HG03521 (cell line): ENCODE results near the gene CYP20A1.
"Not testable (repeated sequence)": the region's sequence is repeated elsewhere in the genome, so short reads cannot be mapped to it uniquely, and the experiment has no call there.

Experiments used
- ATAC-seq: cut with Tn5 transposase; IDR thresholded peaks from one replicate; pipeline ENCODE4 v1.9.1; 2021; ENCODE audit warnings: mild to moderate bottlenecking, moderate library complexity; ENCODE audit not compliant: unreplicated experiment

Gene CYP20A1

GRCh38 chr2:203279288-203279687 lies 40.5 kb downstream of the CYP20A1 start:
- ATAC-seq, result no peak

- ATAC-seq, result no peak
These were observed 41.7 kb downstream of the CYP20A1 start for GRCh38 chr2:203280428-203281064.

- ATAC-seq, result no peak
These were observed 43.3 kb downstream of the CYP20A1 start for GRCh38 chr2:203282101-203282500.

GRCh38 chr2:203286532-203286931 lies 47.7 kb downstream of the CYP20A1 start:
- ATAC-seq, result no peak

GRCh38 chr2:203301667-203302066 lies 62.8 kb downstream of the CYP20A1 start:
- no peak for ATAC-seq

- not testable (repeated sequence) for ATAC-seq
These were observed 63.8 kb downstream of the CYP20A1 start for GRCh38 chr2:203302586-203302985.

GRCh38 chr2:203310688-203311436 lies 72.0 kb downstream of the CYP20A1 start:
- no peak for ATAC-seq

GRCh38 chr2:203326356-203326755 lies 87.5 kb downstream of the CYP20A1 start:
- no peak for ATAC-seq

- ATAC-seq, result no peak
These were observed 88.7 kb downstream of the CYP20A1 start for GRCh38 chr2:203327582-203327900.

- ATAC-seq, result peak; percentile 59
These were observed 89.3 kb downstream of the CYP20A1 start, which contains the start of gene ABI2 for GRCh38 chr2:203327901-203328759. Gene ABI2, plus strand, starts transcription at chr2:203328394. Its CDS starts 121 bp downstream, at chr2:203328515.

GRCh38 chr2:203328760-203329540 lies 90.1 kb downstream of the CYP20A1 start:
- peak; percentile 45 for ATAC-seq

GRCh38 chr2:203330434-203330833 lies 91.6 kb downstream of the CYP20A1 start:
- ATAC-seq, result no peak

- ATAC-seq, result no peak
These were observed 99.5 kb downstream of the CYP20A1 start for GRCh38 chr2:203338322-203338721.

GRCh38 chr2:203340791-203341487 lies 102.1 kb downstream of the CYP20A1 start:
- no peak for ATAC-seq

- no peak for ATAC-seq
These were observed 103.0 kb downstream of the CYP20A1 start for GRCh38 chr2:203341741-203342310.

GRCh38 chr2:203342374-203342773 lies 103.6 kb downstream of the CYP20A1 start:
- ATAC-seq, result not testable (repeated sequence)

GRCh38 chr2:203344667-203345066 lies 105.8 kb downstream of the CYP20A1 start:
- ATAC-seq, result no peak

- no peak for ATAC-seq
These were observed 107.8 kb downstream of the CYP20A1 start for GRCh38 chr2:203346612-203347011.

GRCh38 chr2:203347375-203347774 lies 108.6 kb downstream of the CYP20A1 start:
- ATAC-seq, result no peak
